Neural progenitor cell (in vitro differentiated cells): Measurements from ENCODE around the gene PIP5K1B.

Source experiments
- EZH2 ChIP-seq: fragments of 200-600 bp; sonication (generic); IDR thresholded peaks from 2 replicates; pipeline ENCODE4 v1.6.1; 2017; ENCODE audit warnings: antibody characterized with exemption, mild to moderate bottlenecking, moderate library complexity
- TF ChIP-seq, protein P1 (sequence below): fragments of 200-600 bp; sonication (generic); IDR thresholded peaks from 2 replicates; pipeline ENCODE4 v1.5.1; 2017; ENCODE audit warnings: antibody characterized with exemption, mild to moderate bottlenecking

DNA sequence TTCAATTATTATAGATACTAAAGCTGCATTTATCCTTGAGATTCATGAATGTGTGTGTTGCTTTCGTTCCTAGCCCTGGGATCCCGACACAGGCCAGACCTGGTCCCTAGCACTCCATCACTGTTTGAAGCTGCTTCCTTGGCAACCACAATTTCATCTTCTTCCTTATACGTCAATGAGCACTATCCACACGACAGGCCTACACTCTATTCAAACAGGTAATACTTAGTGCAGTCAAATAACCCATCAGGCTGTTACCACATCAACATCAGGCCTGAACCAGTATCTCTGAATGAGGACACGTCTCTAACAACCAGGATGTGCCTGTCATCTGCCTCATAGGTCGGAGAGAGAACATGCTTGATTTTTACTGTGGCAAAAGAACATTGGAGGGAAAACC, 235.5 kb downstream of the PIP5K1B start:
- TF ChIP-seq, protein P1, sequence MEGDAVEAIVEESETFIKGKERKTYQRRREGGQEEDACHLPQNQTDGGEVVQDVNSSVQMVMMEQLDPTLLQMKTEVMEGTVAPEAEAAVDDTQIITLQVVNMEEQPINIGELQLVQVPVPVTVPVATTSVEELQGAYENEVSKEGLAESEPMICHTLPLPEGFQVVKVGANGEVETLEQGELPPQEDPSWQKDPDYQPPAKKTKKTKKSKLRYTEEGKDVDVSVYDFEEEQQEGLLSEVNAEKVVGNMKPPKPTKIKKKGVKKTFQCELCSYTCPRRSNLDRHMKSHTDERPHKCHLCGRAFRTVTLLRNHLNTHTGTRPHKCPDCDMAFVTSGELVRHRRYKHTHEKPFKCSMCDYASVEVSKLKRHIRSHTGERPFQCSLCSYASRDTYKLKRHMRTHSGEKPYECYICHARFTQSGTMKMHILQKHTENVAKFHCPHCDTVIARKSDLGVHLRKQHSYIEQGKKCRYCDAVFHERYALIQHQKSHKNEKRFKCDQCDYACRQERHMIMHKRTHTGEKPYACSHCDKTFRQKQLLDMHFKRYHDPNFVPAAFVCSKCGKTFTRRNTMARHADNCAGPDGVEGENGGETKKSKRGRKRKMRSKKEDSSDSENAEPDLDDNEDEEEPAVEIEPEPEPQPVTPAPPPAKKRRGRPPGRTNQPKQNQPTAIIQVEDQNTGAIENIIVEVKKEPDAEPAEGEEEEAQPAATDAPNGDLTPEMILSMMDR: no peak
- no peak for TF ChIP-seq EZH2
